Posterior vena cava (tissue), 2 donors: Measurements from ENCODE around the gene TRIM31. TPM values are rescaled to one million over a fixed set of nuclear protein-coding genes. Genes with fewer than 3 reads are reported as not detected.

Source experiments
- DNase-seq: peaks from one replicate; pipeline ENCODE4 v3.0.0-alpha.2; 2020; ENCODE audit warnings: low spot score
- intact Hi-C, 2 donors: fragments of 100-400 bp; cut with DNase I; formaldehyde crosslinking; loops; one replicate each; pipeline versions ENCODE4 v1.14.1 to v1.14.2; 2022 to 2023
- long read RNA-seq, 2 donors: library from polyadenylated mRNA; unstranded; transcript quantifications; one replicate each; pipeline ENCODE4 v2.0.0, GENCODE V29; 2020 to 2021
- total RNA-seq, 2 donors: library from RNA; stranded (reverse); fragmentation: NEBNext Ultra II Directional; extraction: Animal tissue kit (Norgen Biotek cat#: 25700); gene quantifications; one replicate each; pipeline ENCODE4 v1.2.1, GENCODE V29; 2021
- donor health status: DM: yes; HTN: yes; CAD: no.
- donor health status: DM: yes; HTN: yes; CAD: no.

TRIM31 gene
- total RNA-seq = not detected
- long read RNA-seq, donor 1 = 0 reads
- long read RNA-seq, donor 2 = 0 reads

GRCh38 chr6:30113003-30113759, at the start of gene TRIM31:
TSS of gene TRIM31 (minus strand) at chr6:30113090. CDS start at chr6:30112805, 285 bp downstream.
- intact Hi-C loops = no loop called here
- no peak for DNase-seq

GRCh38 chr6:30162265-30163089, 49.6 kb upstream of the TRIM31 start:
- intact Hi-C loops = no loop called here
- no peak for DNase-seq

GRCh38 chr6:30160785-30161531, 48.1 kb upstream of the TRIM31 start, which contains the start of gene TRIM10:
TSS of gene TRIM10 (minus strand) at chr6:30161211. CDS start at chr6:30160858, 353 bp downstream.
- DNase-seq = no peak
- intact Hi-C loops = no loop called here

GRCh38 chr6:30160008-30160784, 47.3 kb upstream of the TRIM31 start:
- intact Hi-C loops = no loop called here
- no peak for DNase-seq

- no peak for DNase-seq
- intact Hi-C loops = no loop called here
Observed at GRCh38 chr6:30158475-30159040, 45.7 kb upstream of the TRIM31 start.

GRCh38 chr6:30157999-30158398, 45.1 kb upstream of the TRIM31 start:
- intact Hi-C loops = no loop called here

GRCh38 chr6:30157581-30157980, 44.7 kb upstream of the TRIM31 start:
- intact Hi-C loops = no loop called here
- DNase-seq = no peak

More at GRCh38 chr6:30157999-30158398, 45.1 kb upstream of the TRIM31 start:
- DNase-seq = no peak

GRCh38 chr6:30156774-30157173, 43.9 kb upstream of the TRIM31 start:
- intact Hi-C loops = no loop called here

GRCh38 chr6:30156262-30156599, 43.3 kb upstream of the TRIM31 start:
- DNase-seq = no peak

More at GRCh38 chr6:30156774-30157173, 43.9 kb upstream of the TRIM31 start:
- no peak for DNase-seq

GRCh38 chr6:30155520-30156261, 42.8 kb upstream of the TRIM31 start:
- intact Hi-C loops = no loop called here
- no peak for DNase-seq

More at GRCh38 chr6:30156262-30156599, 43.3 kb upstream of the TRIM31 start:
- intact Hi-C loops = no loop called here

- intact Hi-C loops = no loop called here
Observed at GRCh38 chr6:30154709-30155519, 42.0 kb upstream of the TRIM31 start.

GRCh38 chr6:30154061-30154460, 41.2 kb upstream of the TRIM31 start:
- no peak for DNase-seq
- intact Hi-C loops = no loop called here

More at GRCh38 chr6:30154709-30155519, 42.0 kb upstream of the TRIM31 start:
- no peak for DNase-seq

- intact Hi-C loops = no loop called here
Observed at GRCh38 chr6:30152910-30153610, 40.2 kb upstream of the TRIM31 start.

GRCh38 chr6:30152016-30152673, 39.3 kb upstream of the TRIM31 start:
- intact Hi-C loops = no loop called here
- no peak for DNase-seq

More at GRCh38 chr6:30152910-30153610, 40.2 kb upstream of the TRIM31 start:
- DNase-seq = no peak

- DNase-seq = no peak
- intact Hi-C loops = no loop called here
Observed at GRCh38 chr6:30151580-30151979, 38.7 kb upstream of the TRIM31 start.
